IMR-90 (cell line): Measurements from ENCODE around the gene LOXL3.

Source experiments
- CTCF ChIP-seq: conservative IDR thresholded peaks from 2 replicates; pipeline ENCODE4 v1.5.1; 2012; ENCODE audit warnings: mild to moderate bottlenecking, low read depth, low read length, improper control_type of control experiment
- FOS ChIP-seq: fragments of 150-350 bp; IDR thresholded peaks from 2 replicates; pipeline ENCODE4 v1.6.1; 2016; ENCODE audit warnings: low read depth, low read length
- MXI1 ChIP-seq: IDR thresholded peaks from 2 replicates; pipeline ENCODE4 v1.6.1; 2012; ENCODE audit warnings: low read depth, mild to moderate bottlenecking, low read length, moderate library complexity, borderline replicate concordance
- NFE2L2 ChIP-seq: fragments of 150-350 bp; IDR thresholded peaks from 2 replicates; pipeline ENCODE4 v1.6.1; 2016; ENCODE audit warnings: low read depth, mild to moderate bottlenecking, low read length
- POLR2A ChIP-seq: IDR thresholded peaks from 2 replicates; pipeline ENCODE4 v1.6.1; 2012; ENCODE audit warnings: mild to moderate bottlenecking, low read depth, low read length
- RAD21 ChIP-seq: IDR thresholded peaks from 2 replicates; pipeline ENCODE4 v1.6.1; 2012; ENCODE audit warnings: low read length, improper control_type of control experiment
- SMC3 ChIP-seq: fragments of 150-350 bp; IDR thresholded peaks from 2 replicates; pipeline ENCODE4 v1.6.1; 2016; ENCODE audit warnings: low read depth, mild to moderate bottlenecking, antibody characterized with exemption, low read length, moderate library complexity
- USF2 ChIP-seq: fragments of 150-350 bp; IDR thresholded peaks from 2 replicates; pipeline ENCODE4 v1.6.1; 2017; ENCODE audit warnings: mild to moderate bottlenecking, antibody characterized with exemption, low read length, low read depth

- TF ChIP-seq USF2 (no peak), CTCF (no peak), RAD21 (no peak), NFE2L2 (no peak), POLR2A (no peak), FOS (no peak), SMC3 (no peak), MXI1 (no peak)
Observed at GRCh38 chr2:74503506-74504475, 50.0 kb downstream of the LOXL3 start.
